ENCODE data around the gene WDR46.
A peak's percentile ranks its signal among the peaks of the same experiment; 100 is the strongest.

The WDR46 gene

DNA sequence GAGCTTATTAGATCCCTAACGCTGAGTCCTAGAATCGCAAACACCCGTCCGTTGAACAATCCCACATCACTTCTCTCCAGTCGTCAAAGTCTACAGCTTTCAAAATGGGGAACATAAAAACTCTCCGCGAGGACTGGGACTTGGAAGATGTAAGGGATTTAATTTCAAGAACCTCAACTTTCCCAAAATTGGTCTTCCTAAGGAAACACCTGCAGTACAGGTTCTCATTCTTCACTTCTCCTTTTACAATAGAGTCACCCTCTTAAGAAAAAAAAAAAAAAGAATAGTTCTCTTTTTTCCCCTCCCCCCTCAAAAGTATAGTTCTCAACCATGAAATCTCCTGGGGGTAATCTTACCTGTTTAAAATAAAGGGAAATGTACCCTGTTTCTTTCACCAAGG lies 35.1 kb upstream of the WDR46 start:
- TF ChIP-seq, protein P1, sequence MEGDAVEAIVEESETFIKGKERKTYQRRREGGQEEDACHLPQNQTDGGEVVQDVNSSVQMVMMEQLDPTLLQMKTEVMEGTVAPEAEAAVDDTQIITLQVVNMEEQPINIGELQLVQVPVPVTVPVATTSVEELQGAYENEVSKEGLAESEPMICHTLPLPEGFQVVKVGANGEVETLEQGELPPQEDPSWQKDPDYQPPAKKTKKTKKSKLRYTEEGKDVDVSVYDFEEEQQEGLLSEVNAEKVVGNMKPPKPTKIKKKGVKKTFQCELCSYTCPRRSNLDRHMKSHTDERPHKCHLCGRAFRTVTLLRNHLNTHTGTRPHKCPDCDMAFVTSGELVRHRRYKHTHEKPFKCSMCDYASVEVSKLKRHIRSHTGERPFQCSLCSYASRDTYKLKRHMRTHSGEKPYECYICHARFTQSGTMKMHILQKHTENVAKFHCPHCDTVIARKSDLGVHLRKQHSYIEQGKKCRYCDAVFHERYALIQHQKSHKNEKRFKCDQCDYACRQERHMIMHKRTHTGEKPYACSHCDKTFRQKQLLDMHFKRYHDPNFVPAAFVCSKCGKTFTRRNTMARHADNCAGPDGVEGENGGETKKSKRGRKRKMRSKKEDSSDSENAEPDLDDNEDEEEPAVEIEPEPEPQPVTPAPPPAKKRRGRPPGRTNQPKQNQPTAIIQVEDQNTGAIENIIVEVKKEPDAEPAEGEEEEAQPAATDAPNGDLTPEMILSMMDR (IDR thresholded peaks at IDR 0.05; ENCODE audit: low read length, missing control alignments), result no peak
- H3K4me3 ChIP-seq (replicated peaks; ENCODE audit: low read depth, low read length), result no peak overlapping the region
- no peak for DNase-seq (ENCODE audit: low read depth)

DNA sequence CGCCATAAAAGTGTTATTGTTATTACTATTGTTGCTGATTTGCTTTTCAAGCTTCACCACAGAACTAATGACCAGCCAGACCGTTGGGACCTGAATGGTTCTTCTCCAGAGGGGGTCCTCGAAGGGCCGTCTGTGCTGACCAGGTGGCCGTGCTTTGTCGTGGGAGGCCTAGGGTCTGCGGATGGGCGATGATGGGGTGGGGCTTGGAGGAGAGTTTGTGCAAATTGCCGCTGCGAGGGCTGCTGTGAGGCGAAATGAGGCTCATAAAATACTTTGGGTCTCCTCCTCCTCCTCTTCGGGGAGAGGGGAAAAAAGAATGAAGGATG lies 34.5 kb upstream of the WDR46 start:
- TF ChIP-seq, protein P1 (IDR thresholded peaks at IDR 0.05; ENCODE audit: low read length, missing control alignments), result no peak
- DNase-seq (ENCODE audit: low read depth), result no peak
- peak overlapping the region; percentile 87 for H3K4me3 ChIP-seq (replicated peaks; ENCODE audit: low read depth, low read length)

DNA sequence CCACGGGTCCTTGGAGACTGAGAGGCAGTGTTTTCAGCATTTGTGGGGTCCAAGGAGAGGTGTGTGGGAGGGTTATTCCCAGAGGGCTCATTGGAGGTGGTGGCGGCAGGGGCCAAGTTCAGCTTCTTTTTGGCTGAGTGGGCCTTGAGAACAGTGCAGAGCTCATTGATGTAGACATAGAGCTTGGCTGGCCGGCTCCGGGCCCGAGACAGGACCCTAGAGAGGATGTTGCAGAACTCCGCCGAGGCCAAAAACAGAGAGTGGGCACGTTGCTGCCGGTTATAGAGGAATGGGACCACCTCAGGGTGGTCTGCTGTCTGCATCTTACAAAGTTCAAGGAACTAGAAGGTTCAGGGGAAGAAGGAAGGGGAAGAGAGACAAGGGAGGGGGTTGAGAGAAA lies 32.2 kb upstream of the WDR46 start:
- DNase-seq (ENCODE audit: low read depth), result no peak
- peak overlapping the region; percentile 87 for H3K4me3 ChIP-seq (replicated peaks; ENCODE audit: low read depth, low read length)

DNA sequence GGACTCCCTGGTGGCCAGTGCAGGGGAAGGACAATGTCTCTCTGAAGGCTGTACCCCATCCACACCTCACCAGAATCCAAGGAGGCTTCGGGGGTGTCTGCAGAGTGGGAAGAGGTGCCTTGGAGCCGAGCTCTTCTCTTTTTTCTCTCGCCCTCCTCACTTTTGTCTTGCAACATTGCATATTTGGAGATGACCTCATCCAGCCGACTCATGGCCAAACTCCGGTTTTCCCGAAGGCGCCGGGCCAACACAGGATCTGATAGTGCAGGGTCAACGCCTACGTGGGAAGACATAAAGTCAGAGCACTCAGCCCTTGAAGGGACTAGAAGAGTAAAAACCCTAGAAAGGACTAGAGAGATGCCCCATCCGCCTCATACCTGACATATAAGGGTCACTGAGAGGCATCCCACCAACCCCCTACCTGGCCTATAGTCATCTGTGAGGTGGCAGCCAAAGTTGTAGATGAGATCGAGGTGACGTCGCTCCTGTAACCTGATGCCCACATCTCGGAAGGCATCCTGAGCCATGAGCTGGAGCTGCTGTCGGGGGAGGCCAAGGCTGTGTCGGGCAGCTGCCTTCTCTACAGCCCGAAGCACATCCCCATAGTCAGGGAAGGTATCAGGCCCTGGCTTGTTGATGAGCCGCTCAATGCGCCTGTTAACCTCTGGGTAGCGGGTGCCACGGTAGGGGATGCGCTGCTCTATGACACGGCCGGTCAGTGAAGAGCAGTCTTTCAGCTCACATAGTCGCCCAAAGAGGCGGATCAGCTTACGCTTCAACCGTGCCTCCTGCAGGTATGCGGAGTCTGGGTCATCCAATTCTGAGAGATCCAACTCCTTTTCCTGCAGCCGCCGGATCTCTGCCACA lies 31.5 kb upstream of the WDR46 start:
- H3K4me3 ChIP-seq (replicated peaks; ENCODE audit: low read depth, low read length), result peak overlapping the region; percentile 34
- TF ChIP-seq, protein P1 (IDR thresholded peaks at IDR 0.05; ENCODE audit: low read length, missing control alignments), result no peak
- peak; percentile 93 for DNase-seq (ENCODE audit: low read depth)

More for the DNA sequence above, 32.2 kb upstream of the WDR46 start:
- TF ChIP-seq, protein P1 (IDR thresholded peaks at IDR 0.05; ENCODE audit: low read length, missing control alignments), result no peak

DNA sequence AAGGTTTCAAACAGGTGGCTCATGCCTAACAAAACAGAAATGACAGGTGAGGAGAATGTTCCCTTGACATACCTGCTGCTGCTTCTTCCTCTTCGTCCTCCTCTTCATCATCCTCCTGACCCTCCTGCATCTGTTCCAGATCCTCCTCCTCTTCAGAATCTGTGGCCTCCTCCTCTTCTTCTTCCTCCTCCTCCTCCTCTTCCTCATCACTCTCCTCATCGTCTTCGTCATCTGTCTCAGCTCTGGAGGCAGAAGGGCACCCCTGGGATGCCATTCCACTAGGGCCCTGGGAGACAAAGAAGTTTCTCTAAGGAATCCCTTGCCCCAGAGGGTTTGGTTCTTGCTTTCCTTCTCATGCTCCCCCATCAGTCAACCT lies 30.9 kb upstream of the WDR46 start:
- DNase-seq (ENCODE audit: low read depth), result no peak
- H3K4me3 ChIP-seq (replicated peaks; ENCODE audit: low read depth, low read length), result peak overlapping the region; percentile 34
- TF ChIP-seq, protein P1 (IDR thresholded peaks at IDR 0.05; ENCODE audit: low read length, missing control alignments), result no peak

DNA sequence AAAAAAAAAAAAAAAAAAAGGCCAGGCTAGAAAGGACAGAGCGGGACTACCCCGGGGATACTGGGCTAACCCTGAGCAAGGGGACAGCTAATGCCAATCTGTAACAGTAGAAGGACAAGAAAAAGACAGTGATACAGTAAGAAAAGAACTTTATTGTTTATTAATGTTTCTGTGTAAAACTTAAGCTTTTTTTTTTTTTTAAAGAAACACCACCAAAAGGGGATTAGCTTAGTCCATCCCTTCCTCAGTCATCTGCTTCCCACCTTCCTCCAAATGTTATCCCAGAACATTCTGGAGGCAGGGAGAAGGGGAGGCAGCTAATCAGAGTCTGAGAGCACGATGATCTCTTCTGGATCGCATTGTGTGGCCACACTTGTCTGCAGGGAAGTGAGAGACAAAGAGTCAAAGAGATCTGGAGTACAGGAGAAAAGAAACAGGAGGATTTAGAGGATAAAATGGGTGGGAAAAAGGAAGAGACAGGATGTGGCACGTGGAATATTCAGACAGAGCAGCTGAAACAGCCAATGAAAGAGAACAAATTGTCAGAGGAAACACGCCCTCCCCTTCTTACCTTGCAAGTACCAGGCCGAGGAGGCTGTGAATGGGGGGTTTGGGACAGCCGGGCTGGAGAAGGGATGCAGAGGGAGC lies 29.5 kb upstream of the WDR46 start:
- TF ChIP-seq, protein P1 (IDR thresholded peaks at IDR 0.05; ENCODE audit: low read length, missing control alignments), result no peak
- H3K4me3 ChIP-seq (replicated peaks; ENCODE audit: low read depth, low read length), result peak overlapping the region; percentile 56
- no peak for DNase-seq (ENCODE audit: low read depth)

All from fibroblast of pulmonary artery (primary cell).